NK-92 (cell line): Measurements from ENCODE around the gene TTC9B.

Experiments used
- DNase-seq: peaks from one replicate; lab custom pipeline; 2025; ENCODE audit not compliant: unreplicated experiment; lab: John Stamatoyannopoulos, UW

The TTC9B gene

DNA sequence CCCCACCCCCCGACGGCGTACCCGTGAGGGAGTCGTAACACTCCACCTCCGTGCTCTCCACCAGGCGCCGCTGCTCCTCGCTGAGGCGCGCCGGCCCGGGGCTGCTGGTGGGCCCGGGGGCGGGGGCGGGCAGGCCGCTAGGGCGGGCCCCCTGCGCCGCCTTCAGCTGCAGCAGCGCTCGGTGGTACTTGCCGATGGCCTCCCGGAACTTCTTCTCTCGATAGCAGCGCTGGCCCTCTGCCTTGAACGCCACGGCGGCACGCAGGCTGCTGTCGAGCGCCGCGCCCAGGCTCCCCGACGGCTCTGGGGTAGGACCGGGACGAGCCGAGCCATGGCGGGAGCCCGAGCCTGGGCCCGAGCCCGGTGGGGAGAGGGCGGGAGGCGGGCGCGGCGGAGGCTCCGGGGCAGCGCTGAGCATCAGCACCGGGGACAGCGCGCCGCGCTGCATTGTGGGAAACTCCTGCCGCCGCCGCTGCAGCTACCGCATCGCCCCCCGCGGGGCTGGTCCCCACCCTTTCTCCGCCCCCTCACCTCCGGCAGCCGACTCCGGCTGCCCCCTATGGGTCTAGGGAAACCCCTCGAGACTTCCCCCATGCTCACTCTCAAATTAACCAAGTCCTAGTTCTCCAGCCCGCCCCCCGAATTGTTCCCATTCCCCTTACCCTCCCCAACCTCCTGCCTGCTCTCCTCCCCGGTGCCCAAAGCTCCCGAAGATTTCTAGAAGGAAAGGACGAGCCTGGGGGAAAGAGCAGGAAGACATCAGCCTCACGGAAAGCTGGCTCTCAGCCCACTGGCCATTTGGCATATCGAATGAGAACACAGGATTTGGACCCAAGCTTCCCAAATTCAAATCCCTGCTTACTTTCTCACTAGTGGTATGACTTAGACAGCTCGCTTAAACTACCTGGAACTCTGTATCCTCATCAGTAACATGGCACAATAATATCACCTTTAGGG is at the start of gene TTC9B:
Gene TTC9B (minus strand): TSS at position 451 of the 957 bp plus-strand sequence. CDS start 3 bp downstream, at position 448.
- DNase-seq, result no peak

DNA sequence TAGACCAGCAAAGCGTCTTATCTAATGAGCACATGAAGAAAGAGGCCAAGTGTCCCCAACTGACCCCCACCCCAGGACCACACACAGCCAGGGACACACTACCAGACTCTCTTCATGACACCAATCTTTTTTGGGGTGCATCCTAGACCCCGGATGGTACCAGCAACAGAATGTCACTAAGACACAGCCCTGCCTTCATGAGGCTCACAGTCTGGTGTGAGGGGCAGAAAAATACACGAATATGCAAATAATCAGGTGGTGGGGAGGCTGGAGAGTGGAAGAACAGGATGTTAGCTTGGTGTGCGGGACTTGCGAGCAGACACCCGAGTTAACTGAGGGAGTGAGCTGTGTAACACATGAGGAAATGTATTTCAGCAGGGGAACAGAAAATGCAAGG is 49.4 kb upstream of the TTC9B start:
- DNase-seq, result no peak

DNA sequence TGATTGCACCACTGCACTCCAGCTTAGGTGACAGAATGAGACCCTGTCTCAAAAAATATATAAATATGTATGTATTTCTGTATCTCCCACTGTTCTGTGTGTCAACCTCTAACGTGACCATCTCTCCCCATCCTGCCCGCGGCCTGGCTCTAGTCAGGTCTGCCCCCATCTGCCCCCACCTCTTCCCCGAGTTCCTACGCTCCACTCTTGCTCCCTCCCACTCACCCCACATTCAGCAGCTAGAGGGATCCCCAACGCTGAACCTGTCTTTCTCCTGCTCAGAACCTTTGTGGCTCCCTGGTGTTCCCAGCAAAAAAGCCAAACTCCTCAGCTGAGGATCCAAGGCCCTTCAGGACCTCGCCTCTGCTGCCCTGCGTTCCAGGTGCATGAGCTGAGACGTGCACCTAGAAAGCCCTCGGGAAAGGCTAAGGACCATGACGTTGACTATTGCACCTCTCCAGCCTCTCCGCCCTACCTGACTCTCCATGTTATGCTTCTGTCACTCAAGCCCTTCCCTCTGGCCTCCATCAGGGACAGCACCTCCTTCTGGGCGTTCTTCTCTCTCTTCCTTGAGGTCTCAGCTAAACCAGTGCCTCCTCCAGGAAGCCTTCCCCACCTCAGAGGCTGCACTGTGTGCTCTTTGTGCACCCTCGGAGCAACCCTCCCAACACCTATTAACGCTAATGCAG is 48.9 kb upstream of the TTC9B start:
- no peak for DNase-seq

DNA sequence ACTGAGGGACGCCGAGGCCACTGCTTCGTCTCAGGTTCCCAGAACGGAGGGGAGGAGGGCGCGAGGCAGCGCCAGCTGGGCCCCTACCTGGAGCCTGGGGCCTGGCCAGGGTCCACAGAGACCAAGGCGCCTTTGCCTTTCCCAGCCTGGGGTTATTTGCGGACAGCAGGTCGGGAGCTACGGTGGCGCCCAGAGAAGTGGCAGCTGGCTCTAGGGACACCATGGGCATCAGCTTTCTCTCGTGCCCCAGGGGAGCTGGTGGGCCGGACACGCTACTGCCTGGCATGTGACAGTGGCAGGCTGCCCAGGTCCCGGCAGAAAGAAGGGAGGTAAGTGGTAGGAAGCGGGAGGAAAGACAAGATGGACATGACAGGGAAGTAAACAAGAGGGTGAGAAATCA is 47.9 kb upstream of the TTC9B start:
- no peak for DNase-seq

DNA sequence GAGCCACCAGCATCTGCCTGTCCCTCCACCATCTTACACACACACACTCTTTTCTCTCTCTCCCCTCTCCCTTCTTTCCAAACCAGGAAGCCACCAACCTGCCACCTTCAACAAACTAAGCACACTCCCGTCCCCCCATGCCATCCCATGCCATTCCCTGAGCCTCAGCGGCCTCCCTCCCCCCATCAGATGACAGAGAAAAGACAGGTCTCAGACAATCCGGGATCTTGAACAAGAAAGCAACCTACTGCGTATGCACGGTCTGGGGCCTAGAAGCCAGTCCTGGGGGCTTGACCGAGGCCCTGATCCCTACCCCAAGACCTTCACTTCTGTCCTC is 47.5 kb upstream of the TTC9B start:
- no peak for DNase-seq

DNA sequence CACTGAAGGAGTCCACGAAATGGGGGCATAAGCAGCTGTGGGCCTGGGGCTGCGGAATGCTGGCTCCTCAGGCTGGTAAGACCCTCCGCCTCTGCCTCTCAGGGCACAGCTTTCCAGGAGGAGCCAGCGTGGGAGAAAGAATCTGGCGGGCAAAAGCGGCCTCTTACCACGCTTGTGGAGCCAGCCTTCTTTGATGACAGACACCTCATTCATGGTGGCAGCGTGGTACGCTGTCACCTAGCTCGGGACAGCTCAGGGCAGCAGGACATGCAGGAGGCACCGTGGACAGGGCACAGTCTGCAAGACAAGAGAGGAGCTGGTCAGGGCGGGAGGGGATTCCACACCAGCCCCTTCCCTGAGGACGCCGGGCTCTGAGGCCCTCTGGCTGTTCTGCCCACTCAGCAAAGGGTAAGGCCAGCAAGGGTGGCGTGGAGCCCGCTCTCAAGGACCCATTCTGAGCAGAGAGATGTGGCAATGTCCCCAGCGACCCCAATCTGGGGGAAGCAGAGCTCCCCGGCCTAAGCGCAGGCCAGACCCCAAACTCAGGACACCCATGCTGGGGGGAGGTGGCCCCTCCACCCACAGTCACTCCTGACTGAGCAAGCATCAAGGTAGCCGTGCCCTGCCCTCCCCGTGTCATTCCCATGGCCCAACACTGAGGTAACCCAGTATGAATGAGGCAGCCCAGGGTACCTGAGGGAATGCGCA is 47.0 kb upstream of the TTC9B start:
- no peak for DNase-seq

DNA sequence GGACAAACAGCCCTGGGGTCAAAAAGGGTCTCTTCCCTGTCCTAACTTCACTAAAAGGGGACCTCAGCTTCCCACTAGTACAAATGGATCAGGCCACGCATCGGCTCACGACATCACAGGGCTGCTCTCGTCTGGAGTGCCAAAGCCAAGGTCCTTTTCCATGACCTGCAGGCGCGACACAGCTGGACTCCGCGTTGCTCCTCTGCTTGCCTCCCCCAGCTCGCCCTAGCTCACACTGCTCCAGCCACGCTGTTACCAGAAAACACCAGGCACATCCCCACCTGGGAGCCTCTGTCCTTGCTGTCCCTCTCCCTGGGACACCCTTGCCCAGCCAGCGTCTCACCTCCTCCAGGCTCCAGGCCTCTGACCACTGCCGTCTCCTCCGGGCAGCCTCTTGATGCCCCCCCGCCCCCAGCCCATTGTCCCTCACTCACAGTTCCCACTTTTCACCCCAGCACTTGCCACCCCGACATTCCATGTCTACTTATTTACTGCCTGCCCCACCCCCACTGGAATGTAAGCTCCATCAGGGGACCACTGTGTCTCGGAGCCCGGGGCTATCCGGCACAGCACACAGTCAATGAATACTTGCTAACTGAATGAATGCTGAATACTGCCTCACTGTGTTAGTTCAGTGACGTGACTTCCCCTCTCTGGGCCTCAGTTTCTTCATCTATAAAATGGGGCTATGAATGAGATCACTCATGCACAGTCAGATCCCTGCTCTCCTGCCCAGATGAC is 46.3 kb upstream of the TTC9B start:
- DNase-seq, result no peak

DNA sequence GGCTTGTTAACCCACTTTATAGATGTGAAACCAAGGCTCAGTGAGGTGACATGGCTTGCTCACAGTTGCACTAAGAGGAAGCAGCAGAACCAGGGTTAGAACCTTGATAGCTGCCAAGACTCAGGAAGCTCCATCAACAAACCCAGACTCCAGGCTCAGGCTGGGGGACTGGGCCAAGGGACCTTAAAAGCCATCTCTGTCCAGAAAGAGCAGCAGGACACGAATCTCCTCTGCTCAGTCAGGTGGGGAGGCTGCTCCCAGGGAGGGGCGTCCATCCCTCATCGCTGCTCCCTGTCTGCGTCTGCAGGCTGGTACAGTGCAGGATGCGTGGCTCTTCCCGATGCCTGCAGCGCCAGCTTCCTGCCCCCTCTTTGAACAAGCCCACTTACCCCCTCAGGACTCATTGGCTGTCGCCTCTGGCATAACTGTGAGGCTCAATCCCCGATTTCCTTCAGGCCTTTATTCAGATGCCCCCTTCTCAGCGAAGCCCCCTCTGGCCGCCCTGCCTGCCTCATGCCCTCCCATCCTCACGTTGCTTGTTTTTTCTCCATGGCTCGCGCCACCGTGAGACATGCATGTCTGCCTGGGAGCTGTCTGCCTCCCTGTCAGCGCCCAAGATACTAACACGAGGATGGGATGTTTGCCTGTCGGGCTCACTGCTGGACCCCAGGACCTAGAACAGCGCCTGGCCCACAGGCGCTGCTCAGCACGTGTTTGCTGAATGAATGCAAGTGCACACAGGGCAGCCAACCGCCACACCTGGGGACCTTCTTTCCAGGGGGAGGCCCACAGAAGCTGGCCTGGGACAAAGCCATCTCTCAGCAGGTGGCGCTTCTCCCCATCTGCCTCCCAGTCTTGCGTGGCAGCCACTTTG is 45.5 kb upstream of the TTC9B start:
- no peak for DNase-seq

DNA sequence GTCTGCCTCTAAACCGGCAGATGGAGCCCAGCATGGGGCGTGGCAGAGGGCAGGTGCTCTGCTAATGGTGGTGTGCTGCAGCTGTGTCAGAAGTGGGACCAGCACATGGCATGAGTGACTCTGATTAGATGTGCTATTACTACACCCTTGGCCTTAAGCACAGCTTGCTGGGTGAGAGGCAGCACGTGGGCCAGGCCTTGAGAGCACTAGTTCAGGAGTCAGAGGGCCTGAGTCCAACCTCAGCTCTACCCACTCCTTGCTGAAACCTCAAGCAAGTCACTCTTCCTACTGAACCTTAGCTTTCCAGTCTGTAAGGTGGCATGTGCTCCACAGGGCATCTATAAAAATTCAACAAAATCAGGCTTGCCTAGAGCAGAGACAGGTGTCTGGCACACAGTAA is 44.2 kb upstream of the TTC9B start:
- no peak for DNase-seq

DNA sequence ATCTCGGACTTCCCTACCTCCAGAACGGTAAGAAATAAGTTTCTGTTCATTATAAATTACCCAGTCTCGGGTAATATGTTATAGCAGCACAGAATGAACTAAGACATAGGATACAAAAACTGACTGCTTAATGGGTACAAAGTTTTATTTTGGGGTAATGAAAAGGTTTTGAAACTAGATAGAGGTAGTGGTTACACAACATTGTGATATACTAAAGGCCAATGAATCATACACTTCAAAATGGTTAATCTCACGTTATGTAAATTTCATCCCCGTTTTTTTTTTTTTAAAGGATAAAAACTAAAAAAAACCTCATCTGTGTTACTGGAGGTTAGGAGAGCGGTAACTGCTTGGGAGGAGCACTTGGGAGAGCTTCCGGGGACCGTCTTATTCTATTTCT is 43.4 kb upstream of the TTC9B start:
- no peak for DNase-seq

DNA sequence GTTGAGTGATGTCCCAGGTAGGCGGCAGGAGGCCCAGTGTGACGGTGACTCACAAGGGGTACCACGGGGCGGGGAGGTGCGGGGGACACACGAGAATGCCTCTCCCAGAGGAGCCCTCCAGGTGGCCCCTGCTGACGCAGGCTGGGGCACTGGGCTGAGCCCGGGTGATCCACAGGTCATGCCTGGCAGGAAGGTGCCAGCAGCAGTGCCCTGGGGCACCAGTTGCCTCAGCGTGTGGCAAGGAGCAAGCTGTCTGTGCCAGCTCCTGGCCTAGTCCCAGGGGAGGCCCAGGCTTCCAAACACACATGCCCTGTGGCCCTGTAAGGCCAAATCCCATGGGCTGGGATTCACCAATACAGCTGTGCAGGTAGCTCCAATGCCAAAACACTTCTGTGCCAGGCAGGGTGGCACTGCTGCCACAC is 38.9 kb upstream of the TTC9B start:
- DNase-seq, result no peak

DNA sequence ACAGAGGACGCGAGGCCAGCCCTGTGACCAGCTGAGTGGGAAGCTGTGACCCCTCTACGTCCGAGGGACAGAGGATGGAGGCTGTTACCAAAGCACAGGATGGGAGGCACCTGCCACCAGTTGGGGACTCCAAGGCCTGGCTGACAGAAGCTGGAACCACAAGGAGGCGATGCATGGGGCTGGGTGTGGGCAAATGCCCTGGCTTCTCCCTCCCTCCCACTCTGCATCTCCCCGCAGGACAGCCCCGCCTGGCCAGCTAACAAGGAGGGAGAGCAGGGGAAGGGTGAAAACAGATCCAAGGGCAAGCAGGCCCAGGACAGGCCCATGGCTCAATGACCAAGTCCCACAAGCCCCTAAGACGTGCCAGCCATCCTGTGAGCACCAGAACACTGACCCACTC is 38.3 kb upstream of the TTC9B start:
- no peak for DNase-seq

DNA sequence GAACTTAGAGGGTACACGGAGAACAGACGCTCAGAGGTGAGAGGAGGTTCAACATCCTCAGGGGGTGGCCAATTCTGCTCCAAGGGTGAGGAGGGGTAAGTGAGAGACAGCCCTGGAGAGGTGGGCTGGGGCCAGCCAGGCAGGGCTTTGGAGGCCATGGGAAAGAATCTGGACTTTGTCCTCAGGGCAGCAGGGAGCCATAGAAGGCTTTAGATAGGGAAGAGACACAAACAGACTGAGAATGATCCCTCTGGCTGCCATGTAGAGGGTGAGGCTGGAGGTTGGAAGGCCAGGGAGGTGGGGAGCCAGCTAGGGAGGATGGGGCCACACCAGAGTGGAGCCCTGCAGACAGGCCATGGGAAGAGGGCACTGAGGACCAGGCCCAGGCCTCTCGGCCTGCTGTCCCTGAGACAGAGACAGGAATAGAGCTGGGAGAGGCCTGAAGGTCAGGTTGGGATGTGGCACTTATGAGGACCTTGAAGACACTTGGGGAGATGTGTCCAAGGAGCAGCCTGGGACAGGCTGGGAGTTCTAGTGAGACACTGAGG is 37.5 kb upstream of the TTC9B start:
- DNase-seq, result no peak

DNA sequence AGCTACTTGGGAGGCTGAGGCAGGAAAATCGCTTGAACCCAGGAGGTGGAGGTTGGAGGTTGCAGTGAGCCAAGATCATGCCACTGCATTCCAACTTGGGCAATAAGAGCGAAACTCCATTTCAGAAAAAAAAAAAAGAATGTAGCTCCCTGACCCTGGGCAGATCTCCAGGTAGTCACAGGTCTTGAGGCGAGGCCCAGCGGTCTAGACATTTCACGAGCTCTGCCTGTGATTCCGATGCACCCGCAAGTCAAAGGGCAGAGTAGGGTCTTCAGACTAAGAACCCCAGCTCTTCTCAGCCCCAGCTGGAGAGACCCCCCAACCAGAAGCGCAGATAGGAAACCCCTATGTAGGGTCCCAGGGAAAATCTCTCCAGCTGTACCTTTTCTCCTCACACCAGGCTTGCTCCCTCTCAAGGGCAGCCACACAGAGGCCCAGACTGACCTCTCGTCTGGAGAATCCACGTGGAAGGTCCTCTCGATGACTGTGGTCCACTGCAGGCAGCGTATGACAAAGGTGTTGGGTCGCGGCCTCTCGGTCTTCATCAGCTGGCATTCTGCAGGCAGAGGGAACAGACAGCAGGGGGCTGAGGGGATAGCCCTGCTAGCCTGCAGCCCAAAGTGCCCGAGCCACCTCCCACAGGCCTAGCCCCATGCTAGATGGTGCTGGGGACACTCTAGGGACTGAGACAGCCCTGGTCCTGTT is 36.7 kb upstream of the TTC9B start:
- no peak for DNase-seq

DNA sequence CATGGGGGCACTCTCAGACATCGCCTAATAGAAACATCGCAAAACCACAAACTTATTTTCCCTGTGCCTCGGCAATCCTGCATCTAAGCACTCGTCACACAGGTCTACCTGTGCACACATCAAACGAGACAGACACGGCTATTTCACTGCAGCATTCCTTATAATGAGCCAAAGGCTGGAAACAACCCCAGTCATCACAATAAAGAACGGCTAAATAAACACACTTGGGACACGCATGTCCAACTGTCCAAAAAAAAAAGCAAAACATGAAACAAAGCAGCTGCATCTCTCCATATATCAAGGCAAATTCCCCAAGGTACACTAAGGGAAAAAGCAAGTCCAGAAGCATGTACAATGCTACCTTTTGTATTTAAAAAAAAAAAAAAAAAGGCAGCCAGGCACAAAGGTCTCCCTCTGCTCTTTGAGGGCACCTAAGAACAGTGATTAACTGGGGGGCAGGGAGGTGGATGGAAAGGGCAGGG is 35.5 kb upstream of the TTC9B start:
- DNase-seq, result no peak

DNA sequence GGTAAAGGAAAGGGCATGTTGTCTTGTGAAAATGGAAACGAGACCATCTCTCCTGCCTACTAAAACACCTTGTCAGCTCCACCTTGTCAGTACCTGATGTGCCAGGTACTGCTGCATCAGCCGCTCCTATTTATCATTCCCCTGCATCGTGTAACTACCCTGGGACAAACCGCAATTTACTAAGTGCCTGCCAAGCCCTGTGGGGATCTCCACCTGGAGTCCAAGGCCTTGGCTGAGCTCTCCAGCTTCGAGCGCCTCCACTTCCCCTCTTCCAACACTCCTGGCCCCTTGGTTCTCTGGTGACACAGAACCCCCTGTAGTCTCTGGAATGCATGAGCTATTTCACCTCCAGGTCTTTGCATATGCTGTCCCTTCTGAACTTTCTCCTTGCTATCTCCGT is 34.2 kb upstream of the TTC9B start:
- no peak for DNase-seq

DNA sequence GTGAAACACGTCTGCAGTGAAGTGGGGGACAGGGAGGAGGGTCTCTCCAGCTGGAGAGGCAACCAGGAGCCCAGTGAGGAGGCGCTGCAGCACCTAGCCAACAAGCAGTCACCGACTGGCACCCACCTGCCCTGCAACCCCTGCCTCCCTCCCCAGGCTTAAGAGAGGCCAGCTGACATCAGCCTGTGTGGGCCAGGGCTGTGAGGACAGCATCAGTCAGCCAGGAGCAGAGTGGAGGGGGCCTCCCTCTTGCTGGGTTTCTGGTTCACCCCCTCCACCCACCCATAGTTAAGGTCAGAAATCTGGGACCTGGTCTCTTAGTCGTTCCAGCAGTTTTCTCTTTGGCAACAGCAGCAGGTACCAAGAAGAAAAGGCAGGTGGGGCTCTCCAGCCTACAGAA is 33.8 kb upstream of the TTC9B start:
- DNase-seq, result no peak

DNA sequence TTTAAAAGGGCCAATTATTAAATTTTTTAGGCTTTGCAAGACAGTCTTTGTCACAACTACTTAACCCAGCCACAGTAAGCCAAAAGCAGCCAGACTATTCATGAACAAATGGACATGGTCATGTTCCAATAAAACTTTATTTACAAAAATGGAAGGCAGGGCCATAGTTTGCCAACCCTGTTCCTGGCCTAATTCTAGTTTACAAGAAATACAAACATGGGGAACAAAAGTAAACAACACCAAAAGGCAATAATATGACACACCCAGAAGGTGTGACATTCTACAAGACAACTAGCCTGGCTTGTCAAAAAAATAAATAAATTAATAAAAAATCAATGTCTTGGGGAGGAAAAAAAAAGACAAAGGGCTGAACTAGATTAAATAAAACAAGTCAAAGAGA is 33.1 kb upstream of the TTC9B start:
- no peak for DNase-seq

DNA sequence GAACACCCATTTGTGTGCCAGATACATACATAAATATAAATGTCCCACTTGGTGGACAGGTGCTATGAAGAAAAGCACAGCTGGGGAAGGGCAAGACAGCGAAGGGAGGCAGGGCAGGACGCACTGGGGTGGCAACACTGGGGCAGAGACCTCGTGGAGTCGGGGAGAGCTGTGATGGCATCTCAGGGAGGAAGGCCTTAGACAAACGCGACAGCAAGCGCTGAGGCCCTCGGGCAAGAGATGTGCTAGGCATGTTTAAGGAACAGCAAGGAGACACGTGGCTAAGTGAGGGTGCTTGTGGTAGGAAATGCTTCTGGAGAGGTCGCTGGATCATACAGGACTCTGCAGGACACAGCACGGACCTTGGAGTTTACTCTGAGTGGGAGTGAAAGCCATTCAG is 31.6 kb upstream of the TTC9B start:
- DNase-seq, result no peak
